H9 (cell line): ENCODE results near the gene SMYD2. TPM values are rescaled to one million over a fixed set of nuclear protein-coding genes. Genes with fewer than 3 reads are reported as not detected.

Experiments used
- DNase-seq: peaks from one replicate; pipeline ENCODE4 v3.0.0-alpha.2; 2017
- H2AFZ ChIP-seq: one replicate; pipeline ENCODE4 v1.6.1; 2013; ENCODE audit warnings: mild to moderate bottlenecking, low read length, control low read depth, moderate library complexity
- H2AK5ac ChIP-seq: 2 replicates; pipeline ENCODE4 v1.6.1; 2013; ENCODE audit warnings: low read length, control low read depth, mixed read lengths; ENCODE audit not compliant: insufficient read length
- H2BK120ac ChIP-seq: one replicate; pipeline ENCODE4 v1.6.1; 2013; ENCODE audit warnings: low read depth, mild to moderate bottlenecking, low read length, control low read depth, inconsistent platforms; ENCODE audit not compliant: poor library complexity, severe bottlenecking
- H2BK12ac ChIP-seq: 2 replicates; pipeline ENCODE4 v1.6.1; 2013; ENCODE audit warnings: low read length, control low read depth, mixed read lengths, low read depth; ENCODE audit not compliant: insufficient read length
- H2BK15ac ChIP-seq: 2 replicates; pipeline ENCODE4 v1.6.1; 2013; ENCODE audit warnings: low read depth, low read length, control low read depth
- H2BK20ac ChIP-seq: one replicate; pipeline ENCODE4 v1.6.1; 2013; ENCODE audit warnings: low read depth, mild to moderate bottlenecking, low read length, control low read depth, inconsistent platforms; ENCODE audit not compliant: poor library complexity, severe bottlenecking
- H2BK5ac ChIP-seq: 2 replicates; pipeline ENCODE4 v1.6.1; 2013; ENCODE audit warnings: low read length, control low read depth, mixed read lengths; ENCODE audit not compliant: insufficient read length
- H3K14ac ChIP-seq: 2 replicates; pipeline ENCODE4 v1.6.1; 2013; ENCODE audit warnings: low read length, control low read depth; ENCODE audit not compliant: insufficient read depth
- H3K18ac ChIP-seq: 2 replicates; pipeline ENCODE4 v1.6.1; 2013; ENCODE audit warnings: low read depth, mild to moderate bottlenecking, mixed read lengths, low read length, control low read depth; ENCODE audit not compliant: insufficient read length
- H3K23ac ChIP-seq: 2 replicates; pipeline ENCODE4 v1.6.1; 2013; ENCODE audit warnings: low read length, control low read depth, mixed read lengths, low read depth; ENCODE audit not compliant: insufficient read length
- H3K23me2 ChIP-seq: 2 replicates; pipeline ENCODE4 v1.6.1; 2013; ENCODE audit warnings: low read depth, mild to moderate bottlenecking, mixed read lengths, low read length, control low read depth; ENCODE audit not compliant: insufficient read length, poor library complexity, severe bottlenecking
- H3K27ac ChIP-seq: 2 replicates; pipeline ENCODE4 v1.5.1; 2013; ENCODE audit warnings: low read length, control low read depth, mixed read lengths, low read depth; ENCODE audit not compliant: insufficient read length
- H3K27me3 ChIP-seq: 2 replicates; pipeline ENCODE4 v1.6.1; 2013; ENCODE audit warnings: low read length, control low read depth, inconsistent platforms; ENCODE audit not compliant: insufficient read depth
- H3K4ac ChIP-seq: 2 replicates; pipeline ENCODE4 v1.6.1; 2013; ENCODE audit warnings: low read depth, mild to moderate bottlenecking, control low read depth, inconsistent platforms, low read length, moderate library complexity
- H3K4me1 ChIP-seq: 2 replicates; pipeline ENCODE4 v1.6.1; 2013; ENCODE audit warnings: low read length, control low read depth, inconsistent platforms; ENCODE audit not compliant: insufficient read depth
- H3K4me2 ChIP-seq: 2 replicates; pipeline ENCODE4 v1.6.1; 2013; ENCODE audit warnings: low read length, control low read depth, mixed read lengths; ENCODE audit not compliant: insufficient read length, insufficient read depth
- H3K56ac ChIP-seq: 2 replicates; pipeline ENCODE4 v1.6.1; 2013; ENCODE audit warnings: low read depth, mild to moderate bottlenecking, mixed read lengths, low read length, control low read depth; ENCODE audit not compliant: insufficient read length
- H3K79me1 ChIP-seq: 2 replicates; pipeline ENCODE4 v1.6.1; 2013; ENCODE audit warnings: low read depth, mild to moderate bottlenecking, moderate library complexity, low read length, control low read depth, inconsistent platforms; ENCODE audit not compliant: insufficient read depth, poor library complexity, severe bottlenecking
- H3K79me2 ChIP-seq: 2 replicates; pipeline ENCODE4 v1.6.1; 2013; ENCODE audit warnings: low read length, control low read depth, inconsistent platforms; ENCODE audit not compliant: insufficient read depth
- H3K9ac ChIP-seq: 2 replicates; pipeline ENCODE4 v1.6.1; 2013; ENCODE audit warnings: low read length, control low read depth, mixed read lengths; ENCODE audit not compliant: insufficient read length; ENCODE audit errors: extremely low read depth
- H3K9me3 ChIP-seq: one replicate; pipeline ENCODE4 v1.6.1; 2013; ENCODE audit warnings: low read depth, low read length, inconsistent platforms; ENCODE audit not compliant: control insufficient read depth
- H3T11ph ChIP-seq: one replicate; pipeline ENCODE4 v1.6.1; 2013; ENCODE audit warnings: mild to moderate bottlenecking, low read length, control low read depth, inconsistent platforms
- H4K20me1 ChIP-seq: one replicate; pipeline ENCODE4 v1.6.1; 2013; ENCODE audit not compliant: control insufficient read depth, insufficient read length, insufficient read depth
- H4K5ac ChIP-seq: 2 replicates; pipeline ENCODE4 v1.6.1; 2013; ENCODE audit warnings: low read depth, mild to moderate bottlenecking, mixed read lengths, low read length, control low read depth; ENCODE audit not compliant: insufficient read length
- H4K8ac ChIP-seq: replicated peaks from 2 replicates; pipeline ENCODE4 v1.6.1; 2013; ENCODE audit warnings: low read length, control low read depth, mixed read lengths, low read depth; ENCODE audit not compliant: insufficient read length
- H4K91ac ChIP-seq: 2 replicates; pipeline ENCODE4 v1.6.1; 2013; ENCODE audit warnings: low read depth, mild to moderate bottlenecking, moderate library complexity, mixed read lengths, low read length, control low read depth; ENCODE audit not compliant: insufficient read length
- H3K27ac Mint-ChIP-seq, 3 experiments: 2 replicates in 2 of 3; 3 replicates in 1 of 3; pipeline ENCODE4 v1.8.0; 2020 to 2021; ENCODE audit warnings: mixed read lengths in 3 of 3, mild to moderate bottlenecking in 1 of 3, moderate library complexity in 1 of 3
- H3K27me3 Mint-ChIP-seq: 2 replicates; pipeline ENCODE4 v1.8.0; 2021; ENCODE audit warnings: low read depth, mild to moderate bottlenecking, moderate library complexity, mixed read lengths
- H3K36me3 Mint-ChIP-seq, 3 experiments: 2 replicates in 2 of 3; 3 replicates in 1 of 3; pipeline ENCODE4 v1.8.0; 2020 to 2021; ENCODE audit warnings: low read depth in 3 of 3, mixed read lengths in 3 of 3; ENCODE audit not compliant: insufficient read depth in 1 of 3
- H3K4me1 Mint-ChIP-seq, 2 experiments: 2 replicates each; pipeline ENCODE4 v1.8.0; 2020; ENCODE audit warnings: mixed read lengths in 2 of 2
- H3K4me3 Mint-ChIP-seq, 2 experiments: 2 replicates in 1 of 2; 3 replicates in 1 of 2; pipeline ENCODE4 v1.8.0; 2020 to 2021; ENCODE audit warnings: mild to moderate bottlenecking in 2 of 2, mixed read lengths in 2 of 2, moderate library complexity in 1 of 2
- H3K9me3 Mint-ChIP-seq, 2 experiments: 2 replicates in 1 of 2; 3 replicates in 1 of 2; pipeline ENCODE4 v1.8.0; 2020; ENCODE audit warnings: mild to moderate bottlenecking in 2 of 2, mixed read lengths in 2 of 2, moderate library complexity in 1 of 2
- WGBS: extraction: QIAGEN DNeasy Blood & Tissue Kit; methylation state at CpG from one replicate; pipeline ENCODE4 v1.1.7; 2013; ENCODE audit warnings: missing lambda C conversion rate, low lambda C conversion rate, mixed read lengths; ENCODE audit not compliant: insufficient read length; ENCODE audit errors: extremely low coverage; 5-methylcytosine and 5-hydroxymethylcytosine counted together
- total RNA-seq: library from RNA; stranded (reverse); gene quantifications from 2 replicates; pipeline ENCODE4 v1.2.1, GENCODE V29; 2021
- TF ChIP-seq, protein P1 (sequence below): fragments of 200-600 bp; sonication (generic); conservative IDR thresholded peaks from 3 replicates; pipeline ENCODE4 v1.8.0; 2021; ENCODE audit warnings: antibody characterized with exemption, mild to moderate bottlenecking

The SMYD2 gene
- total RNA-seq, 1 experiment from 2014 or later: 10.9 TPM

DNA sequence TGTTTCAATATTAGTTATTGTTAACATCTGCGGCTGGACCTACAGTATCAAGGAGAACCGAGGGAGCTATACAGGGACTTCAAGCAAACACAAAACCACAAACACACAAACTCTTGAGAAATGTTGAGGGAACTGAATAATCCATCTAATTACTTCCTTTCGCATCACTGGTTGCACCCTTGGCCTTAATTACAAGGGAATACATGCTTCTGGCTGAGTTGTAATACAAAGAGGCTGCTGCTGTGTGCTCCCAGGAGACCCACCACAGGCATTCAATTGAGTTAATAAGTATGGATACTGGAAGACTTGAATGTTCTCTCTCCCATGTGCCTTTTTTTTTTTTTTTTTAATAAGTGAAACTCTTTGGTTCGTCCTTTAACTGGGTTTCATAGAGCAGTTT, 16.8 kb upstream of the SMYD2 start:
- peaks cover 4% of the 10 kb centered on the region for H3K27me3 Mint-ChIP-seq
- no peaks in the 10 kb centered on the region for H3K36me3 Mint-ChIP-seq
- no peaks in the 10 kb centered on the region for H3K23me2 ChIP-seq
- no CpG with 5 or more reads among the region's 4 CpGs for WGBS
- H3K4me1 Mint-ChIP-seq: peaks cover 20 to 21% of the 10 kb centered on the region in 2 experiments
- no peak overlapping the region for H4K5ac ChIP-seq
- no peaks in the 10 kb centered on the region for H3K79me2 ChIP-seq
- no peaks in the 10 kb centered on the region for H3K9me3 ChIP-seq
- no peak for DNase-seq
- no peak overlapping the region for H3K4me3 Mint-ChIP-seq
- H3K9me3 Mint-ChIP-seq: no peaks in the 10 kb centered on the region
- TF ChIP-seq, protein P1, sequence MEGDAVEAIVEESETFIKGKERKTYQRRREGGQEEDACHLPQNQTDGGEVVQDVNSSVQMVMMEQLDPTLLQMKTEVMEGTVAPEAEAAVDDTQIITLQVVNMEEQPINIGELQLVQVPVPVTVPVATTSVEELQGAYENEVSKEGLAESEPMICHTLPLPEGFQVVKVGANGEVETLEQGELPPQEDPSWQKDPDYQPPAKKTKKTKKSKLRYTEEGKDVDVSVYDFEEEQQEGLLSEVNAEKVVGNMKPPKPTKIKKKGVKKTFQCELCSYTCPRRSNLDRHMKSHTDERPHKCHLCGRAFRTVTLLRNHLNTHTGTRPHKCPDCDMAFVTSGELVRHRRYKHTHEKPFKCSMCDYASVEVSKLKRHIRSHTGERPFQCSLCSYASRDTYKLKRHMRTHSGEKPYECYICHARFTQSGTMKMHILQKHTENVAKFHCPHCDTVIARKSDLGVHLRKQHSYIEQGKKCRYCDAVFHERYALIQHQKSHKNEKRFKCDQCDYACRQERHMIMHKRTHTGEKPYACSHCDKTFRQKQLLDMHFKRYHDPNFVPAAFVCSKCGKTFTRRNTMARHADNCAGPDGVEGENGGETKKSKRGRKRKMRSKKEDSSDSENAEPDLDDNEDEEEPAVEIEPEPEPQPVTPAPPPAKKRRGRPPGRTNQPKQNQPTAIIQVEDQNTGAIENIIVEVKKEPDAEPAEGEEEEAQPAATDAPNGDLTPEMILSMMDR: no peak
- H3T11ph ChIP-seq: no peak overlapping the region
- no peak overlapping the region for H3K4ac ChIP-seq
- no peak overlapping the region for H3K9ac ChIP-seq
- no peak overlapping the region for H2AFZ ChIP-seq
- no peak overlapping the region for H3K27ac ChIP-seq
- no peak overlapping the region for H2BK120ac ChIP-seq
- no peaks in the 10 kb centered on the region for H3K79me1 ChIP-seq
- no peak overlapping the region for H3K18ac ChIP-seq
- no peak overlapping the region for H3K14ac ChIP-seq
- H3K23ac ChIP-seq: no peak overlapping the region
- no peak overlapping the region for H3K4me2 ChIP-seq
- H3K27ac Mint-ChIP-seq: no peak overlapping the region
- no peak overlapping the region for H2BK15ac ChIP-seq
- H2AK5ac ChIP-seq: no peak overlapping the region
- no peaks in the 10 kb centered on the region for H4K20me1 ChIP-seq
- no peak overlapping the region for H2BK20ac ChIP-seq
- H4K91ac ChIP-seq: no peak overlapping the region
- no peaks in the 10 kb centered on the region for H3K27me3 ChIP-seq
- H2BK12ac ChIP-seq: no peak overlapping the region
- no peak overlapping the region for H2BK5ac ChIP-seq
- no peaks in the 10 kb centered on the region; the same call in 1 of the 2 replicates for H3K4me1 ChIP-seq
- H4K8ac ChIP-seq: no peak overlapping the region
- H3K56ac ChIP-seq: no peak overlapping the region
